ENCODE data around the gene CENPT. TPM values are rescaled to one million over a fixed set of nuclear protein-coding genes. Genes with fewer than 3 reads are reported as not detected.

Gene CENPT
- total RNA-seq, 1 experiment from 2014 or later, result 60.9 TPM

- WGBS (ENCODE audit: extremely low coverage, insufficient read length, low lambda C conversion rate), result no CpG with 5 or more reads among the region's 2 CpGs
- no peak overlapping the region for H4K8ac ChIP-seq (replicated peaks; ENCODE audit: insufficient read length, low read depth, low read length)
- H4K5ac ChIP-seq (ENCODE audit: insufficient read length, low read depth, low read length), result no peak overlapping the region
- H2BK12ac ChIP-seq (ENCODE audit: insufficient read length, low read depth, low read length), result no peak overlapping the region
- no peak overlapping the region for H2BK20ac ChIP-seq (ENCODE audit: low read depth, low read length, poor library complexity, severe bottlenecking)
- H3K18ac ChIP-seq (ENCODE audit: insufficient read length, low read depth, low read length), result no peak overlapping the region
- no peak overlapping the region for H3K56ac ChIP-seq (ENCODE audit: insufficient read length, low read depth, low read length)
- H3K27me3 ChIP-seq (ENCODE audit: insufficient read depth, low read length), result no peaks in the 10 kb centered on the region
- H4K20me1 ChIP-seq (ENCODE audit: control insufficient read depth, insufficient read depth, insufficient read length), result peaks cover 3% of the 10 kb centered on the region
- H2BK15ac ChIP-seq (ENCODE audit: low read depth, low read length), result no peak overlapping the region
- H2AFZ ChIP-seq (ENCODE audit: low read length), result no peak overlapping the region
- H3K14ac ChIP-seq (ENCODE audit: insufficient read depth, low read length), result no peak overlapping the region
- H3K4me1 ChIP-seq (ENCODE audit: insufficient read depth, low read length), result no peaks in the 10 kb centered on the region
- H3K4ac ChIP-seq (ENCODE audit: low read depth, low read length), result no peak overlapping the region
- peaks cover 28 to 69% (median 63%) of the 10 kb centered on the region in 3 experiments for H3K36me3 Mint-ChIP-seq (ENCODE audit: insufficient read depth in 1 of 3, low read depth in 3 of 3)
- H2BK120ac ChIP-seq (ENCODE audit: low read depth, low read length, poor library complexity, severe bottlenecking), result no peak overlapping the region
- H3K27ac ChIP-seq (ENCODE audit: insufficient read length, low read depth, low read length), result no peak overlapping the region
- peak; percentile 68 for TF ChIP-seq CTCF (conservative IDR thresholded peaks at IDR 0.05)
- DNase-seq, result peak; percentile 65
- H3K9ac ChIP-seq (ENCODE audit: extremely low read depth, insufficient read length, low read length), result no peak overlapping the region
- no peak overlapping the region for H3T11ph ChIP-seq (ENCODE audit: low read length)
- no peak overlapping the region for H2AK5ac ChIP-seq (ENCODE audit: insufficient read length, low read length)
- H3K27ac Mint-ChIP-seq, result peak overlapping the region in 1 of 3 experiments; percentile 20; a peak in 2 of 7 replicates
- no peak overlapping the region; a peak in 1 of 5 replicates for H3K4me3 Mint-ChIP-seq
- H3K4me1 Mint-ChIP-seq, result peaks cover 13 to 21% of the 10 kb centered on the region in 2 experiments; a peak in 3 of 4 replicates
- no peaks in the 10 kb centered on the region for H3K9me3 Mint-ChIP-seq
- peaks cover 9% of the 10 kb centered on the region; the same call in 1 of the 2 replicates for H3K79me2 ChIP-seq (ENCODE audit: insufficient read depth, low read length)
- no peaks in the 10 kb centered on the region for H3K27me3 Mint-ChIP-seq (ENCODE audit: low read depth)
- no peak overlapping the region for H2BK5ac ChIP-seq (ENCODE audit: insufficient read length, low read length)
- no peak overlapping the region for H3K23ac ChIP-seq (ENCODE audit: insufficient read length, low read depth, low read length)
- no peaks in the 10 kb centered on the region for H3K23me2 ChIP-seq (ENCODE audit: insufficient read length, low read depth, low read length, poor library complexity, severe bottlenecking)
- peaks cover 3% of the 10 kb centered on the region for H3K79me1 ChIP-seq (ENCODE audit: insufficient read depth, low read depth, low read length, poor library complexity, severe bottlenecking)
- H3K4me2 ChIP-seq (ENCODE audit: insufficient read depth, insufficient read length, low read length), result no peak overlapping the region
- H3K9me3 ChIP-seq (ENCODE audit: control insufficient read depth, low read depth, low read length), result no peaks in the 10 kb centered on the region
- no peak overlapping the region for H4K91ac ChIP-seq (ENCODE audit: insufficient read length, low read depth, low read length)
These were observed 17.8 kb upstream of the CENPT start for GRCh38 chr16:67865318-67865717.
